IMR-90 (cell line): ENCODE results near the gene SLC48A1. TPM values are rescaled to one million over a fixed set of nuclear protein-coding genes. Genes with fewer than 3 reads are reported as not detected.

Experiments
- ATAC-seq: fragments of 200-7000 bp; cut with Tn5 transposase; 2 replicates; pipeline ENCODE4 v1.9.1; 2020; ENCODE audit warnings: low read depth, mild to moderate bottlenecking, moderate library complexity
- BruUV-seq: library from RNA; stranded (reverse); fragments of 400-500 nt; replicated peaks from 2 replicates; lab custom pipeline; 2021; lab: Mats Ljungman, UMichigan
- CTCF ChIA-PET: fragments of 300-600 bp; formaldehyde crosslinking; extraction: SDS; loops from one replicate; lab custom pipeline; 2021; ENCODE audit warnings: antibody characterized with exemption; lab: Yijun Ruan, JAX
- POLR2A ChIA-PET: fragments of 300-600 bp; sonication (Branson Sonifier 250); formaldehyde crosslinking; loops from one replicate; lab custom pipeline; 2022; ENCODE audit warnings: antibody characterized with exemption; ENCODE audit not compliant: unreplicated experiment; lab: Charles Lee
- DNase-seq: peaks from one replicate; pipeline ENCODE4 v3.0.0; 2013
- H2AFZ ChIP-seq: replicated peaks from 2 replicates; pipeline ENCODE3; 2013; ENCODE audit warnings: low read length, mild to moderate bottlenecking; ENCODE audit not compliant: poor library complexity
- H2AK5ac ChIP-seq: 2 replicates; pipeline ENCODE4 v1.6.1; 2013; ENCODE audit warnings: low read depth, low read length, inconsistent platforms
- H2AK9ac ChIP-seq: replicated peaks from 2 replicates; pipeline ENCODE3; 2013; ENCODE audit warnings: mild to moderate bottlenecking, low read depth, low read length, moderate library complexity; ENCODE audit not compliant: poor library complexity
- H2BK120ac ChIP-seq: 2 replicates; pipeline ENCODE4 v1.6.1; 2013; ENCODE audit warnings: low read depth, low read length, inconsistent platforms
- H2BK15ac ChIP-seq: 3 replicates; pipeline ENCODE4 v1.6.1; 2013; ENCODE audit warnings: low read depth, low read length, inconsistent platforms
- H2BK20ac ChIP-seq: 2 replicates; pipeline ENCODE4 v1.6.1; 2013; ENCODE audit warnings: low read depth, mild to moderate bottlenecking, inconsistent platforms, low read length, moderate library complexity
- H2BK5ac ChIP-seq: 2 replicates; pipeline ENCODE4 v1.6.1; 2013; ENCODE audit warnings: mild to moderate bottlenecking, low read depth, low read length, inconsistent platforms; ENCODE audit not compliant: poor library complexity, severe bottlenecking
- H3K14ac ChIP-seq: replicated peaks from 2 replicates; pipeline ENCODE4 v1.6.1; 2013; ENCODE audit warnings: low read depth, low read length, inconsistent platforms
- H3K18ac ChIP-seq: 2 replicates; pipeline ENCODE4 v1.6.1; 2013; ENCODE audit warnings: low read depth, low read length, control low read depth
- H3K23ac ChIP-seq: 2 replicates; pipeline ENCODE4 v1.6.1; 2013; ENCODE audit warnings: low read depth, low read length, inconsistent platforms
- H3K27ac ChIP-seq: 2 replicates; pipeline ENCODE4 v1.5.1; 2013; ENCODE audit warnings: mild to moderate bottlenecking, control low read depth, low read length; ENCODE audit not compliant: insufficient read depth
- H3K27me3 ChIP-seq: 2 replicates; pipeline ENCODE4 v1.6.1; 2013; ENCODE audit warnings: low read length; ENCODE audit not compliant: control insufficient read depth, insufficient read depth
- H3K36me3 ChIP-seq: 2 replicates; pipeline ENCODE4 v1.6.1; 2013; ENCODE audit warnings: low read length, mixed read lengths; ENCODE audit not compliant: control insufficient read depth, insufficient read depth
- H3K4ac ChIP-seq: 2 replicates; pipeline ENCODE4 v1.6.1; 2013; ENCODE audit warnings: low read depth, low read length, inconsistent platforms
- H3K4me1 ChIP-seq: 2 replicates; pipeline ENCODE4 v1.6.1; 2013; ENCODE audit warnings: low read length, mixed read lengths; ENCODE audit not compliant: control insufficient read depth, insufficient read depth
- H3K4me2 ChIP-seq: 2 replicates; pipeline ENCODE4 v1.6.1; 2013; ENCODE audit warnings: low read depth, mild to moderate bottlenecking, control low read depth, low read length, moderate library complexity
- H3K4me3 ChIP-seq: 2 replicates; pipeline ENCODE4 v1.5.1; 2013; ENCODE audit warnings: low read depth, mild to moderate bottlenecking, control low read depth, low read length, moderate library complexity; ENCODE audit not compliant: insufficient read depth
- H3K56ac ChIP-seq: 2 replicates; pipeline ENCODE4 v1.6.1; 2013; ENCODE audit warnings: low read length, inconsistent platforms; ENCODE audit not compliant: insufficient read depth; ENCODE audit errors: extremely low read depth
- H3K79me1 ChIP-seq, 2 experiments: 2 replicates each; pipeline ENCODE4 v1.6.1; 2013; ENCODE audit warnings: low read length in 2 of 2, inconsistent platforms in 1 of 2, low read depth in 1 of 2
- H3K9ac ChIP-seq: 2 replicates; pipeline ENCODE4 v1.6.1; 2013; ENCODE audit warnings: low read depth, low read length, control low read depth
- H3K9me1 ChIP-seq: 2 replicates; pipeline ENCODE4 v1.6.1; 2013; ENCODE audit warnings: low read length, inconsistent platforms; ENCODE audit not compliant: insufficient read depth
- H3K9me3 ChIP-seq: 2 replicates; pipeline ENCODE4 v1.6.1; 2013; ENCODE audit warnings: low read length; ENCODE audit not compliant: control insufficient read depth, insufficient read depth
- H4K20me1 ChIP-seq: 2 replicates; pipeline ENCODE4 v1.6.1; 2013; ENCODE audit warnings: low read length, inconsistent platforms; ENCODE audit not compliant: insufficient read depth
- H4K5ac ChIP-seq: 2 replicates; pipeline ENCODE4 v1.6.1; 2013; ENCODE audit warnings: mild to moderate bottlenecking, low read depth, low read length, control low read depth
- H4K8ac ChIP-seq, 2 experiments: 2 replicates each; pipeline ENCODE4 v1.6.1; 2013; ENCODE audit warnings: low read depth in 2 of 2, low read length in 2 of 2, control low read depth in 1 of 2, inconsistent platforms in 1 of 2
- H4K91ac ChIP-seq: 2 replicates; pipeline ENCODE4 v1.6.1; 2013; ENCODE audit warnings: low read depth, low read length, inconsistent platforms; ENCODE audit not compliant: insufficient read depth
- BHLHE40 ChIP-seq: fragments of 150-350 bp; IDR thresholded peaks from 2 replicates; pipeline ENCODE4 v1.6.1; 2016; ENCODE audit warnings: mild to moderate bottlenecking, low read depth, low read length
- CEBPB ChIP-seq: IDR thresholded peaks from 2 replicates; pipeline ENCODE4 v1.6.1; 2012; ENCODE audit warnings: low read depth, low read length, improper control_type of control experiment
- CHD1 ChIP-seq: IDR thresholded peaks from 2 replicates; pipeline ENCODE4 v1.6.1; 2012; ENCODE audit warnings: low read depth, low read length, improper control_type of control experiment
- MAFK ChIP-seq: IDR thresholded peaks from 2 replicates; pipeline ENCODE4 v1.6.1; 2012; ENCODE audit warnings: low read depth, low read length, improper control_type of control experiment
- MAZ ChIP-seq: IDR thresholded peaks from 2 replicates; pipeline ENCODE4 v1.6.1; 2012; ENCODE audit warnings: low read depth, mild to moderate bottlenecking, low read length, improper control_type of control experiment, moderate library complexity, borderline replicate concordance
- NFE2L2 ChIP-seq: fragments of 150-350 bp; IDR thresholded peaks from 2 replicates; pipeline ENCODE4 v1.6.1; 2016; ENCODE audit warnings: low read depth, mild to moderate bottlenecking, low read length
- POLR2A ChIP-seq: IDR thresholded peaks from 2 replicates; pipeline ENCODE4 v1.6.1; 2012; ENCODE audit warnings: mild to moderate bottlenecking, low read depth, low read length
- WGBS, 2 experiments: methylation state at CpG; one replicate each; pipeline versions ENCODE4 v1.1.5 to v1.1.7; 2013; ENCODE audit warnings: missing lambda C conversion rate in 2 of 2; ENCODE audit not compliant: insufficient read length in 1 of 2; ENCODE audit errors: extremely low coverage in 2 of 2; 5-methylcytosine and 5-hydroxymethylcytosine counted together
- dilution Hi-C: fragments of 300-500 bp; cut with HindIII; formaldehyde crosslinking; loops from one replicate; pipeline ENCODE4 v1.14.3; 2018; ENCODE audit warnings: low sequenced_read_pairs; ENCODE audit not compliant: unreplicated experiment
- in situ Hi-C: fragments of 300-500 bp; cut with MboI; formaldehyde crosslinking; loops from 3 replicates; pipeline ENCODE4 v1.14.3; 2019; ENCODE audit warnings: low sequenced_read_pairs, inconsistent platforms, mixed read lengths
- intact Hi-C: fragments of 100-400 bp; cut with micrococcal nuclease; formaldehyde crosslinking; loops from 2 replicates; pipeline ENCODE4 v1.10.0; 2022
- polyA plus RNA-seq, 3 experiments: library from polyadenylated mRNA; depleted of rRNA; stranded (reverse); fragments of >200 nt; gene quantifications; 2 replicates each; pipeline ENCODE4 v1.2.3, GENCODE V29; 2012; ENCODE audit warnings: low replicate concordance in 1 of 3
- total RNA-seq: library from RNA; depleted of rRNA; stranded (reverse); fragments of >200 nt; gene quantifications from 2 replicates; pipeline ENCODE4 v1.2.3, GENCODE V29; 2012

Gene SLC48A1
- total and polyA plus RNA-seq, 2 of the 4 experiments (the other 2 are of a cell fraction), result 4.8 to 5.9 TPM

DNA sequence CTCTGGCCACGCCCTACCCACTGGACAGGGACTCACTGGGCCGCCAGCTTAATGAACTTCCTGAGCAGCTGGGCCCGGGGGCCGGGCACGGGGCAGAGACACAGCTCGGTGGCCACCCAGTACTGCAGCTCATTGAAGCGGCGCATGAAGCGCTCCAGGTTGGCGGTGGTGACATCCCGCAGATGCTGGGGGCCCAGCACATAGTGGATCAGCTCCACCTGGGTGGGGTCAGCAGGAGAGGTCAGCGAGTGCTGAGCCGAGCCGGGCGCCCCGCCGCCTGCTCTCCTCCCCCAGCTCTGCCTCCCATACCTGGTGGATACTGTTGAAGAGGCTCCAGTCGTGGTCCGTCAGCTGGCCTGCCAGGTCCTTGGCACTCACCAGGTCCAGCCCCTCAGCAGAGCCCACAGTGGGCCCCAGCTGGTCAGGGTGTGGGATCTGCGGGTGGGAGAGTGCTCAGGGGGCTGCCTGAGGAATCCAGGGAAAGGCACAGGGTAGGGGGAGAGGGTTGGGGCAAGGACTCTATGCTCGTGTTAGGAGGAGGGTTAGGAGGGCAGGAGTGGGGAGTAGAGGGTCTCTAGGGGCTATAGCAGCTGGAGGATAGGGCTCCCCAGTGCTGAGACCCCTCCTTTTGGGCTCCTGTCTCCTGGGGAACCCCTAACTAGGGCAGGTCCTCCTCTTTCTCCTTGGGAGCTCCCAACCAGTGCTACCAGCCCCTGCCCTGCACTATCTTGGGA is 32.3 kb upstream of the SLC48A1 start:
- Histone ChIP-seq H3K4me1 (peaks cover 18% of the 10 kb centered on the region), H2AFZ (peak overlapping the region; percentile 76), H3K4me3 (no peak overlapping the region), H4K8ac (no peak overlapping the region), H3K4ac (no peak overlapping the region), H3K9me3 (no peaks in the 10 kb centered on the region), H4K5ac (no peak overlapping the region), H2BK20ac (no peak overlapping the region), H2AK9ac (peak overlapping the region; percentile 79), H3K9me1 (0 out of 2 replicates have a peak, but pooled peaks cover 5% of the 10 kb centered on the region), H2BK120ac (no peak overlapping the region), H2BK5ac (no peak overlapping the region), H3K4me2 (no peak overlapping the region), H3K79me1 (no peaks in the 10 kb centered on the region), H3K14ac (no peak overlapping the region), H3K56ac (no peak overlapping the region), H4K20me1 (no peaks in the 10 kb centered on the region), H3K27me3 (peaks cover 20% of the 10 kb centered on the region), H3K23ac (no peak overlapping the region), H4K91ac (no peak overlapping the region), H3K27ac (no peak overlapping the region), H2AK5ac (no peak overlapping the region), H3K36me3 (no peaks in the 10 kb centered on the region), H3K9ac (no peak overlapping the region), H3K18ac (no peak overlapping the region), H2BK15ac (no peak overlapping the region)
- no peak for ATAC-seq
- no TSS peak for BruUV-seq
- ChIA-PET CTCF (interaction anchor here (1.0 to 2.2 kb wide), 4 partner anchors 15 to 98 kb away, joined by 6 to 10 read pairs (median 8); partner anchors contain the start of genes ENDOU and RAPGEF3), POLR2A (no interaction called here)
- DNase-seq, result no peak
- dilution Hi-C loops (no loop called here), in situ Hi-C loops (loop anchor here (10.0 kb wide), 1 partner anchor 94 kb away; no protein-coding TSS in a partner anchor), intact Hi-C loops (no loop called here)
- no peak for TF ChIP-seq POLR2A
- TF ChIP-seq BHLHE40, result no peak
- no peak for TF ChIP-seq CHD1
- TF ChIP-seq NFE2L2, result no peak
- no peak for TF ChIP-seq CEBPB
- no peak for TF ChIP-seq MAFK
- no peak for TF ChIP-seq MAZ
- WGBS, 2 experiments, result 88% methylated on average over 8 of the region's 21 CpGs; no CpG with 5 or more reads in 1 of the 2 experiments
